T-cell (primary cell): ENCODE results near the gene TMA7B. TPM values are rescaled to one million over a fixed set of nuclear protein-coding genes. Genes with fewer than 3 reads are reported as not detected.

Experiments
- ATAC-seq, 4 experiments: fragments of 200-7000 bp in 3 of 4; fragments of 150-1000 bp in 1 of 4; cut with Tn5 transposase; replicated peaks in 1 of 4; 1 replicate in 3 of 4; 2 replicates in 1 of 4; pipeline ENCODE4 v1.10.0; 2021; ENCODE audit warnings: moderate library complexity in 3 of 4, mild to moderate bottlenecking in 2 of 4, moderate number of reproducible peaks in 1 of 4
- CTCF ChIA-PET, 2 donors: fragments of 300-600 bp; sonication (Branson Sonifier 250); formaldehyde crosslinking; loops; one replicate each; lab custom pipeline; 2022; ENCODE audit warnings: antibody characterized with exemption in 2 of 2; lab: Charles Lee
- POLR2A ChIA-PET, 2 donors: fragments of 300-600 bp; sonication (Branson Sonifier 250); formaldehyde crosslinking; loops; one replicate each; lab custom pipeline; 2022; ENCODE audit warnings: antibody characterized with exemption in 2 of 2; lab: Charles Lee
- DNase-seq, 35 experiments: peaks; one replicate each; pipeline versions ENCODE4 v3.0.0 to v3.0.0-alpha.2; 2013 to 2023
- H3K27ac ChIP-seq: one replicate; pipeline ENCODE4 v1.5.1; 2013; ENCODE audit warnings: low read length
- H3K27me3 ChIP-seq, 2 experiments: replicated peaks in 1 of 2; 1 replicate in 1 of 2; 2 replicates in 1 of 2; pipeline versions ENCODE4 v1.6.1 to v1.7.0; 2013; ENCODE audit warnings: low read length in 1 of 2, mixed read lengths in 1 of 2; ENCODE audit not compliant: control insufficient read depth in 2 of 2, insufficient read depth in 2 of 2; ENCODE audit errors: extremely low read depth in 1 of 2
- H3K36me3 ChIP-seq, 2 donors: 1 replicate in 1 of 2; 2 replicates in 1 of 2; pipeline versions ENCODE4 v1.6.1 to v1.7.0; 2013; ENCODE audit warnings: low read length in 1 of 2; ENCODE audit not compliant: control insufficient read depth in 2 of 2, insufficient read depth in 1 of 2; ENCODE audit errors: extremely low read depth in 1 of 2
- H3K4me1 ChIP-seq, 2 experiments: 1 replicate in 1 of 2; 2 replicates in 1 of 2; pipeline versions ENCODE4 v1.6.1 to v1.7.0; 2013; ENCODE audit warnings: low read length in 2 of 2, mixed read lengths in 1 of 2; ENCODE audit not compliant: insufficient read depth in 2 of 2, control insufficient read depth in 1 of 2; ENCODE audit errors: extremely low read depth in 1 of 2
- H3K4me3 ChIP-seq, 2 donors: 1 replicate in 1 of 2; 2 replicates in 1 of 2; pipeline versions ENCODE4 v1.5.1 to v1.7.0; 2013; ENCODE audit warnings: mild to moderate bottlenecking in 2 of 2, low read length in 1 of 2, moderate library complexity in 1 of 2; ENCODE audit not compliant: control insufficient read depth in 1 of 2; ENCODE audit errors: extremely low read depth in 1 of 2
- H3K9me3 ChIP-seq: 2 replicates; pipeline ENCODE4 v1.7.0; 2013
- H3K27ac Mint-ChIP-seq, 2 donors: one replicate each; pipeline ENCODE4 v1.8.0; 2020 to 2021; ENCODE audit warnings: mild to moderate bottlenecking in 2 of 2, mixed read lengths in 2 of 2
- H3K27me3 Mint-ChIP-seq, 2 donors: one replicate each; pipeline ENCODE4 v1.8.0; 2021 to 2022; ENCODE audit warnings: mixed read lengths in 2 of 2
- H3K36me3 Mint-ChIP-seq: one replicate; pipeline ENCODE4 v1.8.0; 2021; ENCODE audit warnings: mixed read lengths
- H3K4me1 Mint-ChIP-seq, 3 donors: one replicate each; pipeline ENCODE4 v1.8.0; 2020 to 2022; ENCODE audit warnings: mixed read lengths in 3 of 3, mild to moderate bottlenecking in 1 of 3
- H3K4me3 Mint-ChIP-seq, 3 donors: one replicate each; pipeline ENCODE4 v1.8.0; 2020 to 2022; ENCODE audit warnings: mild to moderate bottlenecking in 3 of 3, mixed read lengths in 3 of 3, moderate library complexity in 3 of 3
- H3K9me3 Mint-ChIP-seq, 3 donors: one replicate each; pipeline ENCODE4 v1.8.0; 2020 to 2022; ENCODE audit warnings: mixed read lengths in 3 of 3
- WGBS: methylation state at CpG from one replicate; pipeline ENCODE4 v1.1.5; 2013; ENCODE audit warnings: missing lambda C conversion rate; ENCODE audit not compliant: insufficient coverage; 5-methylcytosine and 5-hydroxymethylcytosine counted together
- total RNA-seq, 35 experiments: library from RNA in 6 of 35; stranded (reverse) in 6 of 35; fragments of 120-200 nt in 1 of 35; gene quantifications; one replicate each; pipeline versions ENCODE4 v1.2.1 to v1.2.4 and lab custom pipeline; 2013 to 2026

The TMA7B gene
- total RNA-seq, 5 donors from 2014 or later (not counting 1 experiment from before 2014, with no cell fraction given): 7.8 to 18.9 (median 9.0) TPM

DNA sequence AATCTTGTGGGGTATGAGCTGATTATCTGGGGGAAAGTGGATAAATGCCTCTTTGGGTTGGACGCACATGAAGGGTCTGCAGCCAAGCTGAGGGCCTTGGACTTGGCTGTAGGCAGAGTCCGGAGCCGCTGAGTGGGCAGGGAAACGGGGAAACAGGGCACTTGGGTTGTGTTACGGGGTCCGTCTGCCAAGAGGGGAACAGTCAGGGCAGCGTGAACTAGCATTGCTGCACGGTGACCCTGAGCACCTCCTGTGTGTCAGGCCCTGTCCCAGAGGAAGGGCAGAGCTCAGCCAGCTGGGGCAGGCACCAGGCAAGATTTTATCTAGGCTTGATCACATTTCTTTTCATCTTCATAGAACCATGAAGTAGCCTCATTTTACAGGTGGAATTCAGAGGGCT is 46.4 kb downstream of the TMA7B start:
- Histone ChIP-seq H3K27me3 (peaks cover 0 to 46% of the 10 kb centered on the region in 2 experiments), H3K9me3 (no peaks in the 10 kb centered on the region), H3K4me1 (peaks cover 7 to 17% of the 10 kb centered on the region in 2 experiments), H3K4me3 (no peak overlapping the region), H3K27ac (no peak overlapping the region), H3K36me3 (no peaks in the 10 kb centered on the region)
- peaks cover 15 to 17% (median 15%) of the 10 kb centered on the region in 3 donors for H3K4me1 Mint-ChIP-seq
- no peak for DNase-seq
- peaks cover 0 to 39% of the 10 kb centered on the region in 2 donors for H3K27me3 Mint-ChIP-seq
- POLR2A ChIA-PET: no interaction called here
- ATAC-seq: no peak
- 90% methylated on average over 8 of the region's 8 CpGs for WGBS
- CTCF ChIA-PET: interaction anchor here in 1 of 2 donors (0.6 kb wide), 1 partner anchor 452 kb away, joined by 7 read pairs; no protein-coding TSS in a partner anchor
- H3K9me3 Mint-ChIP-seq: no peaks in the 10 kb centered on the region
- no peaks in the 10 kb centered on the region for H3K36me3 Mint-ChIP-seq
- H3K4me3 Mint-ChIP-seq: no peak overlapping the region
- H3K27ac Mint-ChIP-seq: no peak overlapping the region

DNA sequence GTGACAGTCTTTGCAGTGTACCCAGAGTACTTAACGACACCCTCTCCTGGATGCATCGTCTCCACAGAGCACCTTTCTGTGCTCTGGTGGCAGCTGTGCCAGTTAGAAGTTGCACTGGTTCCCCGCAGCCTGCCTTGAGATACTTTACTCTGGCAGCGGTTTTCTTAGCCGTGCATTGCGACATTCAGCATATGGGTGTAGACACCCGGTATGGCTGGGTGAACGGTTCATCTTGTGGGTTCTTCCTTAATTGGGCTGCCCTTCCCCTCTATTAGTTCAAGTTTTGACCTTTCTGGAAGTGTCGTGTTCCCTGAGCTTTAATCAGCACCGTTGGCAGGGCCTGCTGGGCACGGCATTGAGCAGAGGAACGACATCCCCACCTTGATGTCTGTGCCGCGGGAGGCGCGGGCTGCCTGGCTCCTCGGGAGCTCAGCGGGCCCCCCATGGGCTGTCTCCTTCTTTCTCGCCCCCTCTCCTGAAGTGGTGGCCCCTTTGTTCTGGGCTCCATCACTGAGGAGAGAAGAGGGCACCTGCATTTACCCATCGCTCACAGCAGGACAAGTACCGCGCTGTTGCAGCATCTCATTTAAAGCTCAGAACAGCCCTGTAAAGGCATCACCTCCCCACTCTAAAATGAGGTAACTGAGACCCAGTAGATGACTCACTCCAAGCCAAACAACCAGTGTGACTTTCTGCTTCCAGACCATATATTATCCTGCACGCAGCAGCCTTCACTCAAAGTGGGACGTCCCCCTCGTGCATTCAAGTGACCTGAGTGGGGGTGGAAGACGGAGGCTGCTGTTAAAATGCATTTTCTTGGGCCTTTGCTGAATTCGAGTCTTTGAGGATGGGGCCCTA is 47.9 kb downstream of the TMA7B start:
- no peak for ATAC-seq
- H3K27ac ChIP-seq: no peak overlapping the region

DNA sequence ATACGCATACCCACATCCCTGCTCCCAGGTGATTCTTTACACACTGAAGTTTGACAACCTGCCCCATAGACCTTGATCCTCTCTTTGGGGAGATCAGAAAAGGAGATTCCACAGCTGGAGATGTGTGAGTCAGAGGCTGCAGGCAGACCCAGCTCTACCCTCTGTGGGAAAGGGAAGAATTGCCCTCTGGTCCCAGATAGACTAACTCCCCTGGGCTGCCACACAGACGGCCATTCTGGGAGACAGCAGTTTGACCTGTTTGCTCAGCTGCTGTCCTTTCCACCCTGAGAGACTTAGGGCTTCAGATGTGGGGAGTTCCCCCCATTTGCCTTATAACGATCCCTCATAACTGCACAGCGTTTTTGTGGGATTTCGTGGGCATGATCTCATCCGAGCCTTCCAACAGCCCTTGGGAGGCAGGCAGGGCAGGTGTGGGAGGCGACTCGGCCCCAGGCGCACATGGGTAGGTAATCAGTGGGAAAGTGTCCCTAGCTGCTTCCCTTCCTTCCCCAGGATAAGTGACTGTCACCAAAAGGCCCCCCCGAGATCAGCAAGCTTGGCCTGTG is 48.6 kb downstream of the TMA7B start:
- H3K4me1 Mint-ChIP-seq: peaks cover 15 to 17% (median 15%) of the 10 kb centered on the region in 3 donors
- H3K27ac ChIP-seq: no peak overlapping the region
- H3K27ac Mint-ChIP-seq: no peak overlapping the region
- DNase-seq (no peak), ATAC-seq (no peak)
- no peak overlapping the region for H3K4me3 ChIP-seq
- WGBS: 86% methylated on average over 4 of the region's 10 CpGs
- H3K4me1 ChIP-seq: peaks cover 7 to 17% of the 10 kb centered on the region in 2 experiments
- H3K4me3 Mint-ChIP-seq: peak overlapping the region in 1 of 3 donors; percentile 76
- ChIA-PET CTCF (interaction anchor here in 1 of 2 donors (0.5 kb wide), 1 partner anchor 465 kb away, joined by 3 read pairs; no protein-coding TSS in a partner anchor), POLR2A (no interaction called here)
- peaks cover 3 to 44% of the 10 kb centered on the region in 2 donors for H3K27me3 Mint-ChIP-seq
- H3K36me3 Mint-ChIP-seq: no peaks in the 10 kb centered on the region
- no peaks in the 10 kb centered on the region for H3K9me3 Mint-ChIP-seq
- H3K9me3 ChIP-seq: no peaks in the 10 kb centered on the region
- no peaks in the 10 kb centered on the region for H3K36me3 ChIP-seq
- H3K27me3 ChIP-seq: peaks cover 0 to 40% of the 10 kb centered on the region in 2 experiments

More for the DNA sequence above, 47.9 kb downstream of the TMA7B start:
- Histone ChIP-seq H3K4me3 (no peak overlapping the region), H3K4me1 (peaks cover 7 to 17% of the 10 kb centered on the region in 2 experiments), H3K36me3 (no peaks in the 10 kb centered on the region), H3K9me3 (no peaks in the 10 kb centered on the region), H3K27me3 (peaks cover 0 to 43% of the 10 kb centered on the region in 2 experiments)
- DNase-seq: peak in 1 of 35 experiments; percentile 22
- 84% methylated on average over 20 of the region's 27 CpGs for WGBS
- Mint-ChIP-seq H3K27ac (no peak overlapping the region), H3K9me3 (no peaks in the 10 kb centered on the region), H3K4me3 (no peak overlapping the region), H3K27me3 (peaks cover 2 to 44% of the 10 kb centered on the region in 2 donors), H3K36me3 (no peaks in the 10 kb centered on the region), H3K4me1 (peaks cover 15 to 17% (median 15%) of the 10 kb centered on the region in 3 donors)
- POLR2A ChIA-PET: no interaction called here
- CTCF ChIA-PET: interaction anchor here in 1 of 2 donors (0.5 kb wide), 1 partner anchor 453 kb away, joined by 4 read pairs; no protein-coding TSS in a partner anchor

DNA sequence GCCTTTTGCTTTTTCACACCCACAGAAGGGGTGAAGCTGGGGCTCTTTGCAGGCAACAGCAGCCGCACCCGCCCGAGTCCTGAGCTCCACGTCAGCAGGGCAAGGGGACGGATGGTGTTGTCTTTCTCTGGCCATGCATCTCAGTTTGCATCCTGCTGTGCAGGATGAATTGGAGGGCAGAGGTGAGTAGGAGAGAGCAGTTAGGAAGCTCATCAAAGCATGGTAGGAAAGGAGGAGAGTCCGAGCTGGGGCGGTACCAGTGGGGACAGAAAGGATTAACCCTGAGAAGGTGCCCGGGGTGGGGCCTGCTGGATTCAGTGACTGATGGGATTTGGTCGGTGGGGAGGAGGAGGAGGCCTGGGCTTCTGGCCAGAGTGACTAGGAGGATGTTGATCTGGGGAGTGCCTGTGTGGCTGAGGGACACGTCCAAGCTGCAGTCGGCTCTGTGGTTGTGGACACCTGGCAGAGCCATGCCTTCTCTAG is 49.1 kb downstream of the TMA7B start:
- Mint-ChIP-seq H3K27ac (peak overlapping the region; percentile 6 to 31), H3K9me3 (no peaks in the 10 kb centered on the region), H3K27me3 (peaks cover 3 to 44% of the 10 kb centered on the region in 2 donors), H3K4me1 (peaks cover 15 to 17% (median 15%) of the 10 kb centered on the region in 3 donors), H3K4me3 (peak overlapping the region in 2 of 3 donors; percentile 66 to 76), H3K36me3 (no peaks in the 10 kb centered on the region)
- Histone ChIP-seq H3K9me3 (no peaks in the 10 kb centered on the region), H3K4me3 (peak overlapping the region in 1 of 2 donors; percentile 64), H3K4me1 (peaks cover 7 to 17% of the 10 kb centered on the region in 2 experiments), H3K27me3 (peaks cover 0 to 40% of the 10 kb centered on the region in 2 experiments), H3K27ac (no peak overlapping the region), H3K36me3 (no peaks in the 10 kb centered on the region)
- peak in 2 of 4 experiments; percentile 14 to 15 for ATAC-seq
- 59% methylated on average over 10 of the region's 11 CpGs for WGBS
- DNase-seq: no peak
- ChIA-PET CTCF (interaction anchor here (0.7 to 1.0 kb wide), 4 partner anchors 10 to 490 kb away, joined by 3 to 4 read pairs (median 4); no protein-coding TSS in a partner anchor), POLR2A (interaction anchor here in 1 of 2 donors (0.7 to 1.6 kb wide), 2 partner anchors 35 to 1770 kb away, joined by 4 to 5 read pairs; no protein-coding TSS in a partner anchor)

DNA sequence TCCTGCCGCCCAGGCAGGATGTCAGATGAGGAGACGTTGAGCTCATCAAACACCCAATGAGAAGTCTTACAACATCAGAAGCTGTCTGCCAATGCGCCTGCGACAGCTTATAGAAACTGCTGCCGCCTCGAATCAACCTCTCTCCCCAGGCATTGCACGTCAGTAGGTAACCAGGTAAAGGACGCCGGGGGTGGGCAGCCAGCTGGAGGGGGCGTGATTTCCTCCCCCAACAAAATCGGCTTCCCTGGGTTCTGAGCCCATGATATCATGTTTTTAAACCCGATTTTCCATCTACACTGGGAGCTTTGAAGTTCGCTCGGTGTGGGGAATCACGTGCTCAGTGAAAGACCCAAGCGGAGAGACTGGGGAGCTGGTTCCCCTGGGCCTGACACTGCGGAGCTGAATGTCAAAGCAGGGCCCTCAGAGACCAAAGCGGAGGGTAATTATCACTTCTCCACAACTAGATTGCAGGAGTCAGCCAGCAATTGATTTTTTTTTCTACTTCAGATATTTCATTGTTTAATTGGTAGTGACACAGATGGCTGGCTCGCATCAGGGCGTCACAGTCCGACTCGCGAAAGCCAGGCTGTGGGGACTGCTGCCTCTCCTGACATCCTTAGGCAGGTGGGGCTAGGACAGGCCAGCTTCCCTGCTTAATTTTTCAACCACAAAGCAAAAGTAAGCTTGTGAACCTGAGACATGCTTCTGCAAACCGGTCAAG is 49.9 kb downstream of the TMA7B start:
- peaks cover 15 to 17% (median 15%) of the 10 kb centered on the region in 3 donors for H3K4me1 Mint-ChIP-seq
- H3K4me3 ChIP-seq: peak overlapping the region; percentile 41 to 64
- peaks cover 3 to 41% of the 10 kb centered on the region in 2 donors for H3K27me3 Mint-ChIP-seq
- H3K9me3 ChIP-seq: no peaks in the 10 kb centered on the region
- no peaks in the 10 kb centered on the region for H3K36me3 Mint-ChIP-seq
- peak in 34 of 35 experiments; percentile 9 to 75 (median 48) for DNase-seq
- 22% methylated on average over 13 of the region's 24 CpGs for WGBS
- H3K27ac ChIP-seq: no peak overlapping the region
- H3K27me3 ChIP-seq: peaks cover 0 to 40% of the 10 kb centered on the region in 2 experiments
- peak overlapping the region; percentile 66 to 76 (median 68) for H3K4me3 Mint-ChIP-seq
- ChIA-PET POLR2A (interaction anchor here in 1 of 2 donors (0.7 to 1.6 kb wide), 2 partner anchors 34 to 1769 kb away, joined by 4 to 5 read pairs; no protein-coding TSS in a partner anchor), CTCF (interaction anchor here (0.7 to 1.0 kb wide), 7 partner anchors 10 to 1294 kb away, joined by 3 to 5 read pairs (median 4); no protein-coding TSS in a partner anchor)
- ATAC-seq: peak; percentile 76 to 94 (median 86)
- H3K36me3 ChIP-seq: no peaks in the 10 kb centered on the region
- no peaks in the 10 kb centered on the region for H3K9me3 Mint-ChIP-seq
- H3K4me1 ChIP-seq: peaks cover 7 to 17% of the 10 kb centered on the region in 2 experiments
- H3K27ac Mint-ChIP-seq: peak overlapping the region; percentile 31 to 48
